HL-60 (cell line): ENCODE measurements around the gene PALM.

Experiments used
- CTCF ChIP-seq: IDR thresholded peaks from one replicate; pipeline ENCODE4 v1.5.1; 2011; ENCODE audit warnings: low read length, control low read depth, inconsistent platforms; ENCODE audit not compliant: insufficient read depth
- GABPA ChIP-seq: IDR thresholded peaks from 2 replicates; pipeline ENCODE4 v1.6.1; 2012; ENCODE audit warnings: low read depth
- POLR2AphosphoS5 ChIP-seq: IDR thresholded peaks from 2 replicates; pipeline ENCODE4 v1.6.1; 2012; ENCODE audit warnings: low read depth
- SPI1 ChIP-seq: IDR thresholded peaks from 2 replicates; pipeline ENCODE4 v1.6.1; 2012; ENCODE audit warnings: low read depth, mild to moderate bottlenecking, borderline replicate concordance
- TF ChIP-seq, protein P1 (sequence below): IDR thresholded peaks from 2 replicates; pipeline ENCODE4 v1.6.1; 2012; ENCODE audit warnings: low read depth; ENCODE audit not compliant: insufficient replicate concordance

DNA sequence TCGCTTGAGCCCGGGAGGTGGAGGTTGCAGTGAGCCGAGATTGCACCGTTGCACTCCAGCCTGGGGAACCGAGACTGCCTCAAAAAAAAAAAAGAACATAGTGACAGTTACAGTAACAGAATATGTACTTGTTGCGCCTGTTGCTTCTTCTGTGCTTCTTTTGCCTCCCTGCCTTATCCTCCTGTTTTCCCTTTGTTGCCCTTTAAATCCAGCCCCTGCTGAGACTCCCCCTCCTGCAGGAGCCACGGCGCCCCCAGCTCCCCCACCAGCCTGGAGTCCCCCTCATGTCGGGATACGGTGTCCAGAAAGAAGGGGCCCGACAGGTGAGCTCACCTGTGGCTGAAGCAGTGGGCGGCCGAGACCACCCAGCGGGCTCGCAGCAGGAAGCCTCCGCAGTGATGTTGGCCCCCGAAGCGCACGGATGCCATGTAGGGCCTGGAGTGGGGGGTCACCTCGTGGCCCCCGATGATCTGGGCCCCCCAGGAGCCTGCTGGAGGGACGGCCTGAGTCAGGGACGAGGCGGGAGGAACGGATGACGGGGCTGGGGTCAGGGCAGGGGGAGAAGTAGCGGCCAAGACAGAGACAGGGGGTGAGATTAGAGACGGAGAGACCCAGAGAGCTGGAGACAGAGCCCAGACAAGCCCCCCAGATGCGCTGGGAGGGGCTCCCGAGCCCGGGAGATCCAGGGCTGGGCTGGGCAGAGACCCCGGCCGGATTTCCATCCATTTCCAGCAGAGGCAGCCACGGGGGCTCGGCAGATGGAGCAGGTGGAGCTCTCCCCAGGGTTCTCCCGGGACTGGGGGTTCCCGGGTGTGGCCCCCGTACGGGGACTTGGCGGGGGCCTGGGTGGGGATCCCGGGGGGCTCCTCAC, 14.0 kb upstream of the PALM start:
- TF ChIP-seq CTCF (no peak), POLR2AphosphoS5 (0 out of 2 replicates have a peak, but pooled peaks have one; percentile 14), GABPA (no peak), SPI1 (no peak)
- TF ChIP-seq, protein P1, sequence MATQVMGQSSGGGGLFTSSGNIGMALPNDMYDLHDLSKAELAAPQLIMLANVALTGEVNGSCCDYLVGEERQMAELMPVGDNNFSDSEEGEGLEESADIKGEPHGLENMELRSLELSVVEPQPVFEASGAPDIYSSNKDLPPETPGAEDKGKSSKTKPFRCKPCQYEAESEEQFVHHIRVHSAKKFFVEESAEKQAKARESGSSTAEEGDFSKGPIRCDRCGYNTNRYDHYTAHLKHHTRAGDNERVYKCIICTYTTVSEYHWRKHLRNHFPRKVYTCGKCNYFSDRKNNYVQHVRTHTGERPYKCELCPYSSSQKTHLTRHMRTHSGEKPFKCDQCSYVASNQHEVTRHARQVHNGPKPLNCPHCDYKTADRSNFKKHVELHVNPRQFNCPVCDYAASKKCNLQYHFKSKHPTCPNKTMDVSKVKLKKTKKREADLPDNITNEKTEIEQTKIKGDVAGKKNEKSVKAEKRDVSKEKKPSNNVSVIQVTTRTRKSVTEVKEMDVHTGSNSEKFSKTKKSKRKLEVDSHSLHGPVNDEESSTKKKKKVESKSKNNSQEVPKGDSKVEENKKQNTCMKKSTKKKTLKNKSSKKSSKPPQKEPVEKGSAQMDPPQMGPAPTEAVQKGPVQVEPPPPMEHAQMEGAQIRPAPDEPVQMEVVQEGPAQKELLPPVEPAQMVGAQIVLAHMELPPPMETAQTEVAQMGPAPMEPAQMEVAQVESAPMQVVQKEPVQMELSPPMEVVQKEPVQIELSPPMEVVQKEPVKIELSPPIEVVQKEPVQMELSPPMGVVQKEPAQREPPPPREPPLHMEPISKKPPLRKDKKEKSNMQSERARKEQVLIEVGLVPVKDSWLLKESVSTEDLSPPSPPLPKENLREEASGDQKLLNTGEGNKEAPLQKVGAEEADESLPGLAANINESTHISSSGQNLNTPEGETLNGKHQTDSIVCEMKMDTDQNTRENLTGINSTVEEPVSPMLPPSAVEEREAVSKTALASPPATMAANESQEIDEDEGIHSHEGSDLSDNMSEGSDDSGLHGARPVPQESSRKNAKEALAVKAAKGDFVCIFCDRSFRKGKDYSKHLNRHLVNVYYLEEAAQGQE: no peak
